HEK293T (cell line): ENCODE data around the gene FOSB.

Experiments used
- ARNT ChIP-seq: fragments of 450-650 bp; IDR thresholded peaks from 2 replicates; pipeline ENCODE4 v1.6.1; 2017; ENCODE audit warnings: mild to moderate bottlenecking
- BHLHE40 ChIP-seq: fragments of 450-650 bp; IDR thresholded peaks from 2 replicates; pipeline ENCODE4 v1.6.1; 2016; ENCODE audit warnings: mild to moderate bottlenecking, moderate library complexity, borderline replicate concordance
- ELF4 ChIP-seq: fragments of 450-650 bp; IDR thresholded peaks from 2 replicates; pipeline ENCODE4 v1.6.1; 2017; ENCODE audit warnings: antibody characterized with exemption
- FOXK2 ChIP-seq: fragments of 450-650 bp; IDR thresholded peaks from 2 replicates; pipeline ENCODE4 v1.6.1; 2016; ENCODE audit warnings: mild to moderate bottlenecking
- FOXM1 ChIP-seq: fragments of 450-650 bp; IDR thresholded peaks from 2 replicates; pipeline ENCODE4 v1.6.1; 2017; ENCODE audit warnings: mild to moderate bottlenecking, borderline replicate concordance
- L3MBTL2 ChIP-seq: fragments of 450-650 bp; conservative IDR thresholded peaks from 2 replicates; pipeline ENCODE4 v1.6.1; 2016; ENCODE audit warnings: mild to moderate bottlenecking
- NFRKB ChIP-seq: fragments of 450-650 bp; IDR thresholded peaks from 2 replicates; pipeline ENCODE4 v1.6.1; 2016; ENCODE audit warnings: mild to moderate bottlenecking, moderate library complexity
- SP1 ChIP-seq: fragments of 450-650 bp; IDR thresholded peaks from 2 replicates; pipeline ENCODE4 v1.6.1; 2017
- SUZ12 ChIP-seq: fragments of 450-650 bp; IDR thresholded peaks from 2 replicates; pipeline ENCODE4 v1.6.1; 2016; ENCODE audit warnings: mild to moderate bottlenecking
- ZNF384 ChIP-seq: fragments of 450-650 bp; IDR thresholded peaks from 2 replicates; pipeline ENCODE4 v1.6.1; 2016

- no peak for TF ChIP-seq FOXK2
- no peak for TF ChIP-seq L3MBTL2
- TF ChIP-seq ELF4, result no peak
- no peak for TF ChIP-seq SP1
- no peak for TF ChIP-seq FOXM1
- TF ChIP-seq NFRKB, result no peak
- TF ChIP-seq SUZ12, result no peak
- no peak for TF ChIP-seq BHLHE40
- no peak for TF ChIP-seq ZNF384
- no peak for TF ChIP-seq ARNT
Observed at GRCh38 chr19:45473682-45474605, 6.1 kb downstream of the FOSB start.
